Kidney tubule cell (primary cell): ENCODE data around the gene STAU1.
A peak's percentile ranks its signal among the peaks of the same experiment; 100 is the strongest.
"Not testable (repeated sequence)": the region's sequence is repeated elsewhere in the genome, so short reads cannot be mapped to it uniquely, and the experiment has no call there.

Experiments used
- DNase-seq: peaks from one replicate; pipeline ENCODE4 v3.0.0-alpha.2; 2018; ENCODE audit warnings: low spot score

Gene STAU1

DNA sequence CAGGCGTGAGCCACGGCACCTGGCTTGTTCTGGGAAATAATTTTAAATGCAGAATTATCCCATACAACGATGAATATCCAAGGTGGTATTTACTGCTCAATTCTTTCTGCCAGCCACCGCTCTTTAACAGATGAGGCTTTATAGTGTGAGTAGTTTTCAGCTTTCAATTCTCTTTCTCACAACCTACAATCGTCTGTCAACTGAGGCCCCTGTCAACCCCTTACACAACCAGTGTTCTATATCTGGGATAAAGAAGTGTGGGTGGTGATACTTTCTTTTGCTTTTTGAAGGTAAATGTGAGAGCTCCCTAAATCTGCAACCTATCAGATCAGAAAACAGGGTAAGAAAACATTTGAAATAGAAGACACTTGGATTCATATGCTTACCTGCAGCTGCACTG, 22.5 kb downstream of the STAU1 start:
- DNase-seq = no peak

DNA sequence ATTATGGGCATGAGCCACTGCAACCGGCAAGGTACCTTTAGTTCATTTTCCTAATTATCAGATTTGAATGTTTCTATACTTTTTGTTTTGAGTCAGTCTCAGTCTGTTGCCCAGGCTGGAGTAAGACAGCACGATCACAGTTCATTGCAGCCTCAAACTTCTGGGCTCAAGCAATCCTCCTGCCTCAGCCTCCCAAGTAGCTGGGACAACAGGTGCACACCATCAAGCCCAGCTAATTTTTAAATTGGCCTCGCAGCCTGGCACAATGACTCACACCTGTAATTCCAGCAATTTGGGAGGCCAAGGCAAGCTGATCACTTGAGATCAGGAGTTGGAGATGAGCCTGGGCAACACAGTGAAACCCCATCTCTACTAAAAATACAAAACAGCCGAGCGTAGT, 24.4 kb downstream of the STAU1 start:
- DNase-seq = no peak

DNA sequence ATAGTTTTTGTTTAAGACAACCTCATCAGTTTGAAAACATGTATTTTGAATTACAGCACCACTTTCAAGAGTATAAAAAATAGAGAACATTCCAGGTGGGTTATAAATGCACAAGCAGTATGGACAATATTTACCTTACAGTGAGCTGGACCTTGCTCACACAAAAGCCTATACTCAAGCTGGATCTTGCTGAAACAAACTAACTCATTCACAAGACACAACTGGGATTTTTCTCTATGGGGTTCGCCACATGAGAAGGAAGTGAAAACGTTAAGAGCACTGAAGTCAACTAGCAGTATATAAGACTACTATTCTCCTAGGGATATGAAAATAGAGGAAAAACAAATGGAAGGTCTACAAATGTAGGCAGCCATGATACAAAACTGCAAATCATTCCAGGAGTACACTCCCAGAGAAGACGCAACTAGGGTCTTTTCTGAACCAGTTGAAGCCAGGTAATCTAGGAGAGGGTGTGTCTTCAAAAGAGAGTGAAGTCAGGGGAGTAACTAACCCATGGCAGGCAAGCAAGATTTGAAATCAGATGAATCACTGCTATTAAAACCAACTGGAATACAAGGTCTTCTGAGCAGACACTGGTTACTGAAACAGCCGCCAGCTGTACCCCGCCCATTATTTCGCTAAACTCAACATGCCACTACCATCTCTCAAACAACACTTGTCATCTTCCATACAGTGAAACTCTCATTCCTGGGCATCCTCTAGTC, 26.5 kb downstream of the STAU1 start:
- no peak for DNase-seq

DNA sequence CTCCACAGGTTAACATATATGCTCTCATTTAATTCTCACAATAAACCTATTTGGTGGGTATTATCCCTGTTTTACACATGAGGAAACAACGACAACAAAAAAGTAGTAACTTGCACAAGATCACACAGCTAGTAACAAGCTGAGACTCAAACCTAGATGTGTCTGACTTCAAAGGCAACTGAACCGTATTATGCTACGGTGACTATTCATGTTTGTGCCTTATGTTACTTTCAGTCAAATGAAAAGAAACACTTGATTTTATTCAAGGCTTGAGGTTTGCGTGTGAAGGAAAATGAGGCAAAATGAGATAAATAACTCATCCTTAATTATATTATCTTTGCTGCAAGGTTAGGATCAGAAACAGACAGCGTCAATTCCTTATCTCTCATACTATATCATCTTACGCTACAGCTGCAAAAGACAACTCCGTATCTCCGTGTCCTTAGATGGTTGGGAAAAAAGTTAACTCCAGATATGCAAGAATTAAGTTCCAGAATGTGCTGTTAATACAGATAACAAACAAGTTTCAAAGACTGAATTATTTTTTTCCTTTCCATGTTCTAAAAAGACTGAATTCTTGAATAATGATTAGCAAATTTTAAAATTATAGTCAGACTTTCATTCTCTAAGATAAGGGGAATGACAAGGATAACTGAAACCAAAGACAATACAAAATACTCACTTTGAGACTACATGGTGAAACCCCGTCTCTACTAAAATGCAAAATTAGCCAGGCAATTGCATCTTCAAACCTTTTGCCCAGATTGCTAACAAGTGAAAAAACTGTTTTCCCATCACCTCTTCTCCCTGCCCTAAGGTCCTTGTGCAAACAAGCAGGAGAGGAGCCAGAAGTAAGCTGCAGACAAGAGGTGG, 27.8 kb downstream of the STAU1 start:
- DNase-seq = no peak

DNA sequence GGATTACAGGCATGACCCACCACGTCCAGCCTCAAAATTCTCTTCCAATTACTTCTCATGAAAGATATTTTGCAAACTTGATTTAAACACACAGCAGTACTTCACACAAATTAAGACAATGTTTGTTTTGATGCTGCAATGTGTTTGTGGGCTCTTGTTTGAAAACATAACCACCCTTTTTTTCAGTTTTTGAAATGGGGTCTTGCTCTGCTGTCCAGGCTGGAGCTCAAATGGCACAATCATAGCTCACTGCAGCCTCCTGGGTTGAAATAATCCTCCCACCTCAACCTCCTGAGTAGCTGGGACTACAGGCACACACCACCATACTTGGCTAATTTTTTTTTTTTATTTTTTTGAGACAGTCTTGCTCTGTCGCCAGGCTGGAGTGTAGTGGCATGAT, 31.0 kb downstream of the STAU1 start:
- no peak for DNase-seq

DNA sequence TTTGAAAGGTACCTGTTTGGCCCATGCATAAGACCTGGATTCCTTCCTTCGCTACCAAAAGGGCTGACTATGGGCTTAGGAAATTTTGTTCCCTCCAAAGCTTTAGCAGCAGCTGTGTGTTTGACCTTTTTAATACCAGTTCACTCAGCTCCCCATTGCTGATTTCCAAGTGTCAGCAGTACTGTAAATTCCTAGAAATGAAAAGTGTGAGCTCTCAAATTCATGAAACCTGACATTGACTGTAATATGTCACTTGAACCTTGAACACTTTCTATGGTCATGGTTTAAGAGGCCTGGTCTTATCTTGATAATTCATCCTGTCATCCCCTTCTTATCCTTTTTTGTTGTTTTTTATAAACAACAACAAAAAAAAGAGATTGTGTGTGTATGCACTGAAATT, 31.7 kb downstream of the STAU1 start:
- DNase-seq = no peak

DNA sequence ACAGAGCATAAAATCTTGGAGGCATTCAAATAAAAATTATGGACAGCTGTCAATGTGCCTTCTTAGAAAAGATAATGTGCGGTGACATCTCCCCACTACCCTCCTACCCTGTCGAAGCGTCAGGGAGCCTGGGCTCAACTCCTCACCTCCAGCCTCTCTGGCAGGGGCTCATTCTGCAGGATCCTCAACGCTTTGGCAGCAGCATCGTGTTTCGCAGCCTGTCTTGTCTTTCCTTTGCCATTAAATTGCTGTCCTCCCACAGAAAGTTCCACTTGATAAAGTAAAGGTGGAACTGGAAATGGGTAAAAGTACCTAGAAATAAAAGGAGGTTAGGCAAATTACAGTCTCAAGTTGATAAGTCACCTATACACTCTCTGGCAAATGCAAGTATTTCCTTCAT, 36.7 kb downstream of the STAU1 start:
- no peak for DNase-seq

DNA sequence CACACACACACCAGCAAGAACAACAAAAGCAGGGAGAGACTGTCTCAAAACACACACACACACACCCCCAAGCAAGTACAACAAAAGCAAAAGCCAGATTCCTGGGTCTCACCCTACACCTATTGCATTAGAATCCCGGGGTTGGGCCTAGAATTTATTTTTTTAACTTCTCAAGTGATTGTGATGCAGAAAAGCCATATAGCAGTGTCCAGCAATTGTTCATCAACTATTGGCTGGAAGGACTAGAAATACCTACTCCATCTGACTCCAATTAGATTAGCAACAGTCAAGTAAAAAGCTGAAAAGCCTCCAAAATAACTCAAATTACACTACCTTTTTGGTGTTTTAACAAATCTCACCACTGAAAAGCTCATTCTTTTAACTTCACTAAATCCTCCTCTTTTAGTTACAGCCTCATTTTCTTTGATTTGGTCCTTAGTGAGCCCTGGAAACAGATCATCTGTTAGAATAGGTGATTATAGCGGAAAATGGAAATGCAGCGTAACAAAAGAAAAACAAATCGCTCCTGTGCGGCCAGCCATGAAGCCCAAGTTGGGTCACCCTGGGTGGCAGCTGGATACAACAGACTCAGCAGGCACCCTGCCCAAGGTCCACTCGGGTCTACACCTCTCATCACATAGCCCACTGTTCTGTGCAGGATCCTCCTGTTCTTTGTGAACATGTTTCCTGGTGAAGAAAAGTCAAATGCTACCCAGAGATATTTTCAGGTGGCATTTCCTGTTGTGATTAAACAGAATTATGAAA, 38.7 kb downstream of the STAU1 start:
- DNase-seq = peak; percentile 21

DNA sequence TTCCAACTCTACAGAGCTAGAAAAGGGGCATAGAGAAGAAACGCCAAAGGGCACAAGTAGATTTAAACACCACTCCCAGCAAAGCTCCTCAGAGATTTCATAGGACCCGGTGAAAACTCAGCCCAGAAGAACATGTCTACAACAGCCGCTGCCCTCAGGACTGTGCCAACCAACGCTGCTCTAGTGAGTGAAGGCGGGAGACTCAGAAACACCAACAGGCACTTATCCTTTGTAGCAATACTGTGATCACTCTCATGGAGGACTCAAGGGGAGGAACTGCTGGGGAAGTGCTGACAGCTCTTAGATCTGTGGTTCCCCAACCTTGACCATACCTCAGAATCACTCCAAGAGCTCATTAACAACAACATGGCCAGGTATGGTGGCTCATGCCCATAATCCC, 39.5 kb downstream of the STAU1 start:
- no peak for DNase-seq

DNA sequence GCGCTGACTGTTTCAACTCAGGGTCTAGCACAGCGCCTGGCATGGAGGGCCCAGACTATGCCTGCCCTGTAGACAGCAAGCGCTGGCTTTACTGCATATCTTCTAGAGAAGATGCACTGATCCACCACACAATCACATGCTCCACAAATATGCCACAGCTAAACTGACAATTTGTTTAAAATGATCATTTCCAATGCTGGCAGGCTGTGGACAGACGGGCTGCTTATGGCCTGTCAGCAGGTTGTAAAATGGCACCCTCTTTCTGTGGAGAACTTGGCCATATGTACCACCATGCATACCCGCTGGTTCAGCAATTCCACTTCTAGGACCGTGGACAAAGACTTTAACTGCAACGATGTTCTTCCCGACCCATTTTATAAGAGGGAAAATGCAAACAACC, 40.8 kb downstream of the STAU1 start:
- DNase-seq = no peak

DNA sequence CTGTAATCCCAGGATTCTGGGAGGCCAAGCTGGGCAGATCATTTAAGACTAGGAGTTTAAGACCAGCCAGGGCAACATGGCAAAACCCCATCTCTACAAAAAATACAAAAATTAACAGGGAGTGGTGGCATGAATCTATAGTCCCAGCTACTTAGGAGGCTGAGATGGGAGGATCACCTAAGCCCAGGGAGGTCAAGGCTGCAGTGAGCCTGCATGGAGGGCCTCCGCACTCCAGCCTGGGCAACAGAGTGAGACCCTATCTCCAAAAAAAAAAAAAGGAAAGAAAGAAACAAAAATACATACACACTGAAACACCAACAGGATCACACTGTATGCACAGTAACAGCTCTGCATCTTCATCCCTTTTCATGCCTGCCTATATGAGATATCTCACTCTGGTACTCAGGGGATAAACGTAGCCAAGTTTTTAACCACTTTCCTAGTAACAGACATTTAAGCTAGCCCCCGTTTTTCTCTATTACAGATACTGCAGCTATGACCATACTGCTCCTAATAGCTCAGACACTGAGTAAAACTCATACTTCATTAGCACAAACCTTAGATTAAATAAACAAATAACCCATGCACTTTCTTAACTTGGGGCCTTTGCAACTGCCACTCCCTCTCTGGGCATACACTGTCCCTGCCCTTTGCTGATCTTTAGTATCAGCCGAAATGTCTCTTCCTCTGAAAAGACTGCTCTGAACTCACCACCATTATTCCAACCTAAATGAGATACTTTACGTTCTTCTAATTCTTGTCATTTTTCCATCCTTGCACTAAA, 41.5 kb downstream of the STAU1 start:
- DNase-seq = no peak

DNA sequence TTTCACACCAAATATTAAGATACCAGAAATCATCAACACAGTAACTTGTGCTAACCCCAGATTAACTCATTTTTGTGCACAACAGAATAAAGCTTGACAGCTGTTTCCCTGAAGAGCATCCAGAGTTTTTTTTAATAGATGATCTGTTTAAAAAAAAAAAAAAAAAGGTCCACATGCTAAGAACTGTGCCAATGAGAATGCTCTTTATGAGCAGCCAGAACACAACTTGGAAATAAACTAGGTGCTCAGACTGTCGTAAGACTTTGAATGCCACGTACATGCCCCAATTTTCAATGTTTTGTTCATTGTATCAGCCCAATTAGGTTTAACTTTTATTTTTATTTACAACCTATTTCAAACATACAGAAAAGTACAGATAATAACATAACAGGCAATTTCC, 47.3 kb downstream of the STAU1 start:
- DNase-seq = no peak

DNA sequence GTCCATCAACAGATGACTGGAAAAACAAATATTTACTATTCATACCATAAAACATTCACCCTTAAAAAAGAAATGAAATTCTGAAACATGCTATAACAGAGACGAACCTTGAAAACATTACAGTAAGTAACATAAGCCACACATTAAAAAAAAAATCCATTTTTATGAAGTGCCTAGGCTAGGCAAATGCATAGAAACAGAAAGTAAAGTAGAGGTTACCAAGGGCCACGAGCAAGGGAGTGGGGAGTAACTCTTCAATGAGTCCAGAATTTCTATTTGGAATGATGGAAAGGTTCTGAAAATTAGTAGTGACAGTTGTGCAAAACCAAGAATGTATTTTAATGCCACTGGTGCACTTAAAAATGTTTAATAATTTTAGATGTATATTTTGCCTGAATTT, 47.7 kb downstream of the STAU1 start:
- DNase-seq = no peak

DNA sequence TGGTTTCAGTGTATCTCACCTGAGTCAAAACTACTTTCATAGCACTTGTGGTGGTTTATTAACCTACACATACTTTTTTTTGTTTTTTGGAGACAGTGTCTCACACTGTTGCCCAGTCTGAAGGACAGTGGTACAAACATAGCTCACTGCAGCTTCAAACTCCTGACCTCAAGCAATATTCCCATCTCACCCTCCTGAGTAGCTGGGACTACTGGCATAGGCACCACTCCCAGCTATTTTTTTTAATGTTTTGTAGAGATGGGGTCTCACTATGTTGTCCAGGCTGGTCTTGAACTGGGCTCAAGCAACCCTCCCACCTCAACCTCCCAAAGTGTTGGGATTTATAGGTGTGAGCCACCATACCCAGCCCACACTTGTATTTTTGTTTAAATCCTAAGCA, 49.7 kb downstream of the STAU1 start:
- DNase-seq = no peak

DNA sequence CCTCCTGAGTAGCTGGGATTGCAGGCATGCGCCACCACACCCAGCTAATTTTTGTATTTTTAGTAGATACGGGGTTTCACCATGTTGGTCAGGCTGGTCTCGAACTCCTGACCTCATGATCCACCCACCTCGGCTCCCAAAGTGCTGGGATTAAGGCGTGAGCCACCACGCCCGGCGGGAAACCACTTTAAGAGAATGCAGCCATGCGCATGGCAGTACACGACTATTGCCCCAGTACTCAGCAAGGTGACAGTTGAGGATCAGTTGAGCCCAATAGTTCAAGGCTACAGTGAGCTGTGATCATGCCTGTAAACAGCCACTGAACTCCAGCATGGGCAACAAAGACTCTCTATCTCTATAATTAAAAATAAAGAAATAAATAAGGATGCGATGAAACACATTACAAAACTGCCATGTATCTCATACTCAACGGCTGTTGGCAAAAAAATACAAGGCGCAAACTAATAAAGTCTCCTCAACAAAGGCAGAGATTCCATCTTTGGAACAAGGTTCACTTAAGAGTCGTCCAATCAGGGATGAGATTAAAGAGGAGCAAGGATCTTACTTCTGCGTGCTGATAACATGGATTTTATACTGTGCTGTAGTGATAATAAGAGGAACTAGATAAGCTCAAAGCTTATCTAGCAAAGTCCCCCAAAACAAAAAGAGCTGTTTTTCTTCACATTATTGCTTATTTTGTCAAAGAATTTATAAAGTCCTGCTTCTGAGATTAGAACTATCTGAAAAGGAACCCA, 51.1 kb downstream of the STAU1 start:
- no peak for DNase-seq

DNA sequence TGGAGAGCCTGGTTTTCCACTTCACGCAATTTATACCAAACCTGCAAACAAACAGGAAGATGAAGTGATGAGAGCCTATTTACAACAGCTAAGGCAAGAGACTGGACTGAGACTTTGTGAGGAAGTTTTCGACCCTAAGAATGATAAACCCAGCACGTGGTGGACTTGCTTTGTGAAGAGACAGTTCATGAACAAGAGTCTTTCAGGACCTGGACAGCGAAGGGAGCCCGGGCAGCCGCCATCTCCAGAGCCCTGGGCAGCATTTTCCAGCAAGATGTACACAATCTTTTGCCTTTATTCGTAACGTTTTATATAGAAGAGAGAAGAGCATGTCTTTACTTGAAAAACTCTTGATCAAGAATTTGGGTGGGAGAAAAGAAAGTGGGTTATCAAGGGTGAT, 53.3 kb downstream of the STAU1 start:
- not testable (repeated sequence) for DNase-seq

DNA sequence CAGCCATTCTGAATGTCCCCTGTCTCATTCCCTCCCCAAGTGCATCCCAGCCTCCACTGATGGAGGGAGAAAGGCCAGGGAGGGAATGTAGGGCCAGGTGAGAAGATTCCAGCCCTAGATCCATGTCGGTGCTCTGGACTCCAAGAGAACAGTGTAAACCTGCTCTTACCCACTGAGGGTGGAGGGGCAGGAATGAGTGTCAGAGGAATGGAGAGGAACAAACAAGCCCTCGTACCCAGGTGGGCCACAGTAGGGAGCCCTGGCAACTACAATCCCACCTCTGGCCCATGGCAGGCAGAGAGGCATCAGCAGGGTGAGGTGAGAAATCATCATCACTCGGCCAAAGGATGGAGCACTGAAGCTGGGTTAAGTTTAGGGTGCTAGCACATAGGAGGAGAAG, 54.6 kb downstream of the STAU1 start:
- no peak for DNase-seq

DNA sequence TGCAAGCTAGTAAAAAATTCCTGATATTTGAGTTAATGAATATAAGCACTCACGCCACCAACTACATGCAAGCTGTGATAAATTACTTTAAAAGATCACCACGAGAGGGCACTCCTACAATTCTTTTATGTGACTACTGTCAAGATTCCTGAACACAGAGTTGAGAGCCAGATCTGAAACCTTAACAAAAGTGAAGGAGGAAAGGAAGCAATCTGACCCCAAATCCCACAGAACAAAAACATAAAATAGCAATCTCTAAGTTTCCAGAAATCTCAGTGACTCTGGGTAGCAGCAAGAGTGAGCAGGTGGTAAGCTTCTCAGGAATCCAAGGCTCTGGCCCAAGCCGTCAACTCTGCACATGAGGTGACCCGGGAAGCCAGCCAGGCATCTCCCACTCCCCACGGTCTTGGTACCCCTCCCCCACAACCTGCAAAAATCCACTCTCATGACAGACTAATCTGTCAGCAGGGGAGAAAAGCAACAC, 55.1 kb downstream of the STAU1 start:
- peak; percentile 74 for DNase-seq

DNA sequence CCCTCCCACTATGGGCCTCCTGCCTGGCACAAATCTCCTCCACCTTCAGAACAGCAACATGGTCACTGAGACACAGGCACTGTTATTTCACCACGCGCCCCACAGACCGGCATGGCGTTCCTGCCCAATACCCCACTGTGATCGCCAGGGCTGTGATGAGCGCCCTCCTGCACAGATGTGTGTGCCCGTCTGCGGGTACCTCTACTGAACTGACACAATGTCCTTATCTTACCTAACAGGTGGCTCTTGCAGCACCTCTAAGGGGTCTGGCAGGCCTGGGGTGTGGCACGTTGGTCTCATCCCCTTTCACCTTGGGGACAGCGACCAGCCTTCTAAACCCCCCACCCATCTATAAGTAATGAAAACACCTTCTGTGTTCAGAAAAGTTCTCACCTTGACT, 64.2 kb downstream of the STAU1 start:
- no peak for DNase-seq

DNA sequence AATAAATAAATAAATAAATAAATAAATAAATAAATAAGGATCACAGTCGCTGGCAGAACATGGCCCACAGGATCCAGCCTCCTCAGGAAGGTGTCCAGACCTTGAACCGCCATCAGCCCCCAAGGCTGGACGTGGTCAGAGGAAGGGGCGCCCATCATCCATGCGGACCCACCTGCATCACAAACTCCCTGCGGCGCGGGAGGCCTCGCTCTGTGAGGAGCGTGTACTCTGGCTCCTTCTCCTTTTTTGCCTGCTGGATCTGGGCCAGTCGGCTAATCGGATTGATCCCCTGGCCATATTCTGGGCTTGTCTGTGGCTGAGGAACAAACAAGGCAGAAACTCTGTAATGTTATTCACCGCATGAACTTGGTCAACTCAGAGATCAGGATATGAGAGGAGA, 65.2 kb downstream of the STAU1 start:
- no peak for DNase-seq

DNA sequence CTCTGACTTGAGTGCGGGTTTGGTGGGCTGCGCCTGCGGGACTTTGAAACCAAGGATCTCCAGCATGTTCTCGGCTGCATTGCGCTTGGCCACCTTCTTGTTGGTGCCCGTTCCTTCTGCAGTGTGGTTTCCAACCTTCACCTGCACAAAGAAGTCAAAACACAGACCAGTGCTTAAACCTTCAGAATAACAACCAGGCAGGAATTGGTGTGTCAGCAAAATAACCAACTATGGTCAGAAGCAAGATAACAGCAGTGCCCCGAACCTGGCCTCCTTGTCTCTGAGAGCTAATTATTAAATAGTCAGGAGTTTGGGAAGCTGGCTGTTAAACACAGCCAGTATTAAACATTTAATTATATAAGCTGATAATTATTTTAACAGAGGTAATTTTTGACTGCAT, 68.1 kb downstream of the STAU1 start:
- DNase-seq = no peak
